ENCODE data around the gene GSE1.

GSE1 gene

GRCh38 chr16:85675251-85675874 lies 62.2 kb downstream of the GSE1 start:
- no peak for DNase-seq (ENCODE audit: low read depth, low spot score)

GRCh38 chr16:85676466-85676865 lies 63.3 kb downstream of the GSE1 start:
- no peak for DNase-seq (ENCODE audit: low read depth, low spot score)

GRCh38 chr16:85677383-85677967 lies 64.4 kb downstream of the GSE1 start:
- DNase-seq (ENCODE audit: low read depth, low spot score): no peak

GRCh38 chr16:85678016-85678415 lies 64.9 kb downstream of the GSE1 start:
- DNase-seq (ENCODE audit: low read depth, low spot score): no peak

- no peak for DNase-seq (ENCODE audit: low read depth, low spot score)
Measured at GRCh38 chr16:85678821-85679220, 65.7 kb downstream of the GSE1 start.

- DNase-seq (ENCODE audit: low read depth, low spot score): no peak
Measured at GRCh38 chr16:85679870-85680269, 66.7 kb downstream of the GSE1 start.

- DNase-seq (ENCODE audit: low read depth, low spot score): no peak
Measured at GRCh38 chr16:85680352-85680944, 67.3 kb downstream of the GSE1 start.

- no peak for DNase-seq (ENCODE audit: low read depth, low spot score)
Measured at GRCh38 chr16:85681255-85681654, 68.1 kb downstream of the GSE1 start.

GRCh38 chr16:85682516-85682915 lies 69.4 kb downstream of the GSE1 start:
- no peak for DNase-seq (ENCODE audit: low read depth, low spot score)

GRCh38 chr16:85683363-85683762 lies 70.2 kb downstream of the GSE1 start:
- DNase-seq (ENCODE audit: low read depth, low spot score): no peak

GRCh38 chr16:85685251-85685650 lies 72.1 kb downstream of the GSE1 start:
- DNase-seq (ENCODE audit: low read depth, low spot score): no peak

GRCh38 chr16:85686912-85687591 lies 73.9 kb downstream of the GSE1 start:
- DNase-seq (ENCODE audit: low read depth, low spot score): no peak

GRCh38 chr16:85687651-85688471 lies 74.7 kb downstream of the GSE1 start:
- no peak for DNase-seq (ENCODE audit: low read depth, low spot score)

GRCh38 chr16:85688586-85689284 lies 75.6 kb downstream of the GSE1 start, which contains the start of gene GINS2:
Gene GINS2, minus strand, starts transcription at chr16:85688954. Its CDS starts 56 bp downstream, at chr16:85688898.
- peak; percentile 81 for DNase-seq (ENCODE audit: low read depth, low spot score)

- DNase-seq (ENCODE audit: low read depth, low spot score): no peak
Measured at GRCh38 chr16:85689285-85689949, 76.3 kb downstream of the GSE1 start.

- DNase-seq (ENCODE audit: low read depth, low spot score): no peak
Measured at GRCh38 chr16:85689950-85690320, 76.8 kb downstream of the GSE1 start.

- no peak for DNase-seq (ENCODE audit: low read depth, low spot score)
Measured at GRCh38 chr16:85690469-85691064, 77.4 kb downstream of the GSE1 start.

- DNase-seq (ENCODE audit: low read depth, low spot score): no peak
Measured at GRCh38 chr16:85695196-85696128, 82.3 kb downstream of the GSE1 start.

GRCh38 chr16:85696781-85697180 lies 83.7 kb downstream of the GSE1 start:
- DNase-seq (ENCODE audit: low read depth, low spot score): no peak

Measured in activated naive CD8-positive, alpha-beta T cell treated with anti-CD3 and anti-CD28 coated beads, Interleukin-2, amount 50 U/mL, for 16 hours (primary cell).